Large intestine (tissue), 3 donors: ENCODE results near the gene STIM2. TPM values are rescaled to one million over a fixed set of nuclear protein-coding genes. Genes with fewer than 3 reads are reported as not detected.

Experiments
- DNase-seq, 2 donors: peaks; one replicate each; pipeline versions ENCODE4 v3.0.0 to v3.0.0-alpha.2; 2013
- H3K27ac ChIP-seq: one replicate; pipeline ENCODE4 v1.5.1; 2013; ENCODE audit warnings: low read length
- H3K27me3 ChIP-seq: 2 replicates; pipeline ENCODE4 v1.6.1; 2013; ENCODE audit warnings: low read length; ENCODE audit not compliant: control insufficient read depth, insufficient read depth
- H3K36me3 ChIP-seq: 2 replicates; pipeline ENCODE4 v1.6.1; 2013; ENCODE audit warnings: low read length; ENCODE audit not compliant: control insufficient read depth, insufficient read depth
- H3K4me1 ChIP-seq: one replicate; pipeline ENCODE4 v1.6.1; 2013; ENCODE audit warnings: low read length; ENCODE audit not compliant: control insufficient read depth, insufficient read depth
- H3K4me3 ChIP-seq: one replicate; pipeline ENCODE4 v1.5.1; 2013; ENCODE audit warnings: low read length
- H3K9me3 ChIP-seq: one replicate; pipeline ENCODE4 v1.6.1; 2013; ENCODE audit warnings: mild to moderate bottlenecking, low read depth, low read length, moderate library complexity; ENCODE audit not compliant: control insufficient read depth
- WGBS: methylation state at CpG from one replicate; pipeline ENCODE4 v1.1.5; 2013; ENCODE audit warnings: low lambda C conversion rate; ENCODE audit not compliant: insufficient coverage; 5-methylcytosine and 5-hydroxymethylcytosine counted together
- polyA plus RNA-seq: library from polyadenylated mRNA; unstranded; fragments of 120-200 nt; gene quantifications from one replicate; pipeline ENCODE4 v1.2.1, GENCODE V29; 2013

Gene STIM2
- polyA plus RNA-seq, 1 donor: 30.9 TPM

- no peak overlapping the region for H3K27ac ChIP-seq
- no peaks in the 10 kb centered on the region for H3K4me1 ChIP-seq
- no peaks in the 10 kb centered on the region for H3K27me3 ChIP-seq
- WGBS: no CpG with 5 or more reads among the region's 8 CpGs
- DNase-seq: no peak
- no peaks in the 10 kb centered on the region for H3K36me3 ChIP-seq
- no peaks in the 10 kb centered on the region for H3K9me3 ChIP-seq
- no peak overlapping the region for H3K4me3 ChIP-seq
Observed at GRCh38 chr4:27049239-27049829, 188.7 kb downstream of the STIM2 start.

- Histone ChIP-seq H3K36me3 (no peaks in the 10 kb centered on the region), H3K27me3 (no peaks in the 10 kb centered on the region), H3K4me3 (no peak overlapping the region), H3K9me3 (no peaks in the 10 kb centered on the region), H3K27ac (no peak overlapping the region), H3K4me1 (no peaks in the 10 kb centered on the region)
- no peak for DNase-seq
- WGBS: no CpG with 5 or more reads among the region's 3 CpGs
Observed at GRCh38 chr4:27050731-27051130, 190.1 kb downstream of the STIM2 start.

- Histone ChIP-seq H3K4me3 (no peak overlapping the region), H3K36me3 (no peaks in the 10 kb centered on the region), H3K4me1 (no peaks in the 10 kb centered on the region), H3K27me3 (no peaks in the 10 kb centered on the region), H3K9me3 (no peaks in the 10 kb centered on the region), H3K27ac (no peak overlapping the region)
- DNase-seq: no peak
- WGBS: 100% methylated on average over 1 of the region's 3 CpGs
Observed at GRCh38 chr4:27055221-27055760, 194.7 kb downstream of the STIM2 start.

DNA sequence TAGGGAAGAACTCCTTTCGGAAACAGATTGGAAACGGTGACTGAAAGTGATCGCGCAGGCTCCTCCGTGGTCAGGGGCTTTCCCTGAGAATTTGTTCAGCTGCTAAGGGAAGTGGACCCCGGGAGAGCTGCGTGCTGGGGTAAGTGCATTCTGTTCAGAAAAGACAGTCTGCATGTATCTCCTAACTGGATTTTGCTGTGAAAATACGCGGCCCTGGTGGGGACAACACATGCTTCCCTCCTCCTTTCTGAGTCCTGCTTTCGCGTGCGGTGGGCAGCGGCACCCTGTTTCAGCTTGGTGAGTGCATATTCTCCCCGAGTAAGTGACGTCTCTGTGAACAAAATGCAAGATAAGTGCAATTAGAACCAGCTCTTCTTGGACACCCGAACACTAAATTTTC is 195.6 kb downstream of the STIM2 start:
- 80% methylated on average over 1 of the region's 16 CpGs for WGBS
- Histone ChIP-seq H3K36me3 (no peaks in the 10 kb centered on the region), H3K27me3 (no peaks in the 10 kb centered on the region)

GRCh38 chr4:27057053-27057452 is 196.4 kb downstream of the STIM2 start:
- 100% methylated on average over 1 of the region's 10 CpGs for WGBS
- no peak for DNase-seq

More for the DNA sequence above, 195.6 kb downstream of the STIM2 start:
- no peak for DNase-seq
- Histone ChIP-seq H3K9me3 (no peaks in the 10 kb centered on the region), H3K27ac (no peak overlapping the region), H3K4me1 (no peaks in the 10 kb centered on the region), H3K4me3 (no peak overlapping the region)

GRCh38 chr4:27057662-27058061 is 197.0 kb downstream of the STIM2 start:
- no peak for DNase-seq
- H3K27me3 ChIP-seq: no peaks in the 10 kb centered on the region
- H3K4me1 ChIP-seq: no peaks in the 10 kb centered on the region
- H3K36me3 ChIP-seq: no peaks in the 10 kb centered on the region
- H3K4me3 ChIP-seq: no peak overlapping the region
- no peaks in the 10 kb centered on the region for H3K9me3 ChIP-seq
- H3K27ac ChIP-seq: no peak overlapping the region
- WGBS: no CpG with 5 or more reads among the region's 6 CpGs

More at GRCh38 chr4:27057053-27057452, 196.4 kb downstream of the STIM2 start:
- no peak overlapping the region for H3K27ac ChIP-seq
- H3K9me3 ChIP-seq: no peaks in the 10 kb centered on the region
- H3K4me1 ChIP-seq: no peaks in the 10 kb centered on the region
- H3K36me3 ChIP-seq: no peaks in the 10 kb centered on the region
- H3K4me3 ChIP-seq: no peak overlapping the region
- H3K27me3 ChIP-seq: no peaks in the 10 kb centered on the region

- Histone ChIP-seq H3K27ac (no peak overlapping the region), H3K36me3 (no peaks in the 10 kb centered on the region), H3K27me3 (no peaks in the 10 kb centered on the region), H3K9me3 (no peaks in the 10 kb centered on the region), H3K4me1 (no peaks in the 10 kb centered on the region), H3K4me3 (no peak overlapping the region)
- whole genome bisulfite sequencing: no CpG with 5 or more reads among the region's 5 CpGs
- no peak for DNase-seq
Observed at GRCh38 chr4:27058819-27059406, 198.3 kb downstream of the STIM2 start.

- no peaks in the 10 kb centered on the region for H3K27me3 ChIP-seq
- no peaks in the 10 kb centered on the region for H3K9me3 ChIP-seq
- DNase-seq: no peak
- no peaks in the 10 kb centered on the region for H3K36me3 ChIP-seq
- WGBS: no CpG with 5 or more reads among the region's 5 CpGs
- H3K4me3 ChIP-seq: no peak overlapping the region
- no peaks in the 10 kb centered on the region for H3K4me1 ChIP-seq
- H3K27ac ChIP-seq: no peak overlapping the region
Observed at GRCh38 chr4:27059446-27059845, 198.8 kb downstream of the STIM2 start.

DNA sequence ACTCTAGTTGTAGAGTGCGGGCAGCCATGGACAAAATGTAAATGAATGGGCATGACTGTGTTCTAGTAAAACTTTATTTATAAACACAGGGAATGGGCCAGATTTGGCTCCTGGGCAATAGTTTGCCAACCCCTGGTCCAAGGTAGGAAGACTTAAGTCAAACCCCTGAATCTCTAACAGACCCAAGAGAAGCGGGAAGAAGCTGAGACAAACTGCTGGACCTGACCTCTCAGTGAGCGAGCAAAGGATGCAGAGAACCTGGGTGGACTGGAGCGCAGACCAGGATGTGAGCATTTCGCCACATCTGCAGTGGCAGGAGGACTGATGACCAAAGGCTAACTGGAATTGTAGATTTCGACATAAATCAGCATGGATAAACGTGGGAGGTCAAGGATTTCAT is 201.6 kb downstream of the STIM2 start:
- Histone ChIP-seq H3K4me3 (no peak overlapping the region), H3K4me1 (no peaks in the 10 kb centered on the region), H3K9me3 (no peaks in the 10 kb centered on the region), H3K27me3 (no peaks in the 10 kb centered on the region), H3K27ac (no peak overlapping the region), H3K36me3 (no peaks in the 10 kb centered on the region)
- DNase-seq: no peak
- no CpG with 5 or more reads among the region's 7 CpGs for WGBS

DNA sequence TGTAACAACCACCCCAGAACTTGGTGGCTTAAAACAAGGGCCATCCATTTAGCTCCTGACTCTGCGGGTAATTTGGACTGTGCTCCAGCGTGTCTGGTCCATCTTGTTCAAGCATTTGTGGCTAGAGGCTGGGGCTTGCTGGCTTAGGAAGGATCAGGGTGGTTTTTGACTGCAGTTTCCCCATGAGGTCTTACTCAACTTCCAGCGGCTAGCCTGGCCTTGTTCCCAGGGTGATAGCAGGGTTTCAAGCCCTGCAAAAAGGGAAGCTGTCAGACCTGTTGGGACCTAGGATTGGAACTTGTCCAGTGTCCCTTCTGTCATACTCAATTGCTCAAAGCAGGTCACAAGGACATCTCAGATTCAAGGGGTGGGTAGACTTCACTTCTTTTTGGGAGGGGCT is 205.9 kb downstream of the STIM2 start:
- no peak for DNase-seq
- H3K27ac ChIP-seq: no peak overlapping the region
- WGBS: no CpG with 5 or more reads among the region's 3 CpGs

More for the DNA sequence above, 205.9 kb downstream of the STIM2 start:
- Histone ChIP-seq H3K36me3 (no peaks in the 10 kb centered on the region), H3K27me3 (no peaks in the 10 kb centered on the region), H3K4me3 (no peak overlapping the region), H3K9me3 (no peaks in the 10 kb centered on the region), H3K4me1 (no peaks in the 10 kb centered on the region)
